NCI-H748 (cell line): ENCODE results near the gene PNPLA3.
A peak's percentile ranks its signal among the peaks of the same experiment; 100 is the strongest.

Experiments
- DNase-seq: peaks from one replicate; lab custom pipeline; 2025; ENCODE audit not compliant: unreplicated experiment; lab: John Stamatoyannopoulos, UW

The PNPLA3 gene

DNA sequence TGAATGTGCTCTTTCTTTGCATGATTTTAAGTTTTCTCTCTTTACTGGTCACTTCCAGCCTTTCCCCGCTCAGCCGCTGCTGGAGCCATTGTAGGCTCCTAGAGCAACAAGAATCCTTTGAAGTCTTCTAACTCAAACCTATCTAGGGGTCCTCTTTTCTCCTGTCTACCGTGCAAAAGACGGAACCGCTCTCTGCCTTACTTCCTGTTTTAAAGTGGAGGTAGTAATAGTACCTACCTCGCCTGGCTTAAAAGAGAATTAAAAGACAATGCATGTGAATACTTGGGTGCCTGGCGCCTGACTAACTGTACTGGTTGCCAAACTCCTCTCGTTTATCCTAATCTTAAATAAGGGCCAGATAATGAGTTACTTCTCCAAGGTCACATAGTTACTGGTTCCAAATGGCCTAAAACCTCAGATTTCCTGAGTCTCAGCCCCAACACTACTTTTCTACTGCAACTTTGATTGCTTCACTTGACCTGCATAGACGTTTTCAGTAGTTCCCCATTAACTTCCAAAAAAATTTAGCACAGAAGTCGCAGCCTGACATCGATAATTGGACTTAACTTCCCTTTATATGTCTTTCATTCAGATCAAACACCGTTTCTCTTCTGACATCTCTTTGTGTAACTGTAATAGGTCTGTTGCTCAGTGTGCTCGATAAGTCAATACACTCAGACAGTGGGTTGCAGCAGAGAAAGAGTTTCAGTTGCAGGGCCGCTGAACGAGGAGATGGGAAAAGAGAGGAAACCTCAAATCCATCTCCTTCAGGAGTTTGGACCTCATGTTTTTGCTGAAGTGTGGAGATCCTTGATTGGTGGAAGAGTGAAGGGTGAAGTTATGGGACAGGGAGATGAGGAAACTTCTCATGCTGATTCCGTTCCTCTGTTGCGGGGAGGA is 32.5 kb downstream of the PNPLA3 start:
- DNase-seq: peak; percentile 23

DNA sequence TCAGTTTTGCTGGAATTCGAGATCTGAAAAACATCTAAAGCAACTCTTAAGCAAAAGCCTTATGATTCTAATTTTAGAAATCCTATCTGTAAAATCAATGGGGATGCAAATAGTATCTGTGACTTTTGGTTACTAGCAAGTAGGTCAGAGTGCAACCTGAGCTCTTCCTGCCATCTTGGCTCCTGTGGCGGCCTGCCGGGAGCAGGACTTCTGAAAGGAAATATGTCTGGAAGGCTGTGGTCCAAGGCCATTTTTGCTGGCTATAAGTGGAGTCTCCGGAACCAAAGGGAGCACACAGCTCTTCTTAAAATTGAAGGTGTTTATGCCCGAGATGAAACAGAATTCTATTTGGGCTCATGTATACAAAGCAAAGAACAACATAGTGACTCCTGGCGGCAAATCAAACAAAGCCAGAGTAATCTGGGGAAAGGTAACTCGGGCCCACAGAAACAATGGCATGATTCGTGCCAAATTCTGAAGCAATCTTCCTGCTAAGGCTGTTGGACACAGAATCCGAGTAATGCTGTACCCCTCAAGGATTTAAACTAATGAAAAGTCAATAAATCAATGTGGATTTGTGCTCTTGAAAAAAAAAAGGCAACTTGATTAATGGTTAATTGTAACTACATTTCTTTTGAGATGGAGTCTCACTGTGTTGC is 33.3 kb downstream of the PNPLA3 start:
- DNase-seq: no peak

DNA sequence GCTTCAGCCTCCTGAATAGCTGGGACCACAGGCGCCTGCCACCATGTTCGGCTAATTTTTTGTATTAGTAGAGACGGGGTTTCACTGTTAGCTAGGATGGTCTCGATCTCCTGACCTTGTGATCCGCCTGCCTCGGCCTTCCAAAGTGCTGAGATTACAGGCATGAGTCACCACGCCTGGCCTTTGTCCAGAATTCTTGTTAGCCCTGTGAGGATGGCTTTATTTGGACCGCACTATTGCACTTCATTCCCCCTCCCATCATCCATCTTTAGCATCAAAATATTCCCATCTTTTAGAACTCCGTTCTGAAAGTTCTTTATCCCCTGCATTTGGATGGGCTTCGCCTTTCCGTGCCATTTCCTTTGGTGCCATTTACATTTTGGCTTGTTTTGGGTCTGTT is 34.3 kb downstream of the PNPLA3 start:
- no peak for DNase-seq

DNA sequence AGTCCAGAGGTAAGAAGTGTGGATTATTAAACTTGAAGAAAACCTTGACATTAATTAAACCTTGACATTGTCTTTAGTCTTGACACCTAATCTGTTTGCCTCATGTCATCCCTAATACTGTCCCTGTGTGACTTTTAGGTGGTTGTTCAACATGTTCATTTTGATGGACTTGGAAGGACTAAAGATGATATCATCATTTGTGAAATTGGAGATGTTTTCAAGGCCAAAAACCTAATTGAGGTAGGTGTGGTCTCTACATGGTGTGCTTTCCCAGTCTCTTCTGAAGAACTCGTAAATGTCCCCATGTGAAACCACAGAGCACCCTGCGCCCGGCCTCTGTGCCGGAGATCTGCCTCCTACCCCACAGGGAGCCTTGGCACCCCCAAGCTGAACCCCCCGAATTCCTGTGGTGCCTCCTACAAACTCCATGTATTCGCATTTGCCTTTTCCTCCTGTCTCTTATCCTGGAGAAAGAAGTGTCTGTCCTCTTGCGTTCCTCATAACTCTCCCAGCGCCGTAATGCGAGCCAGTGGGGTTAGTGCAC is 40.8 kb downstream of the PNPLA3 start:
- DNase-seq: no peak

DNA sequence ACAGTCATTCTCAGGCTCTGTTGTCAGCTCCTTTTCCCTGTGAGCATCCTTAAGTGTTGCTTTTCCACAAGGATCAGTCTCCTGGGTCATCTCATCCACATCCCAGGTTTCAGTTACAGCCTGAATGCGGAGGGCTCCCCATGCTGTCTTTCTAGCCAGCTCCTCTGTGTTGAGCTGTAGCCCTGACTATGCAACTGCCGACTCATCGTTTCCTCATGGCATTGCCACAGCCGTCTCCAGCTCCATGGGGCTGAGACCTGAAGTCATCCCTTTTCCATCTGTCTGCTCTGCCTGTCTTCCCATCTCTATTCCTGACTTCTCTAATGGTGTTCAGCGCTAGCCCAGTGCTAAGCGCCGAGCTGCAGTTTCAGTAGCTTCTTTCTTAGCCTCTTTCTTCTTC is 43.5 kb downstream of the PNPLA3 start:
- no peak for DNase-seq

DNA sequence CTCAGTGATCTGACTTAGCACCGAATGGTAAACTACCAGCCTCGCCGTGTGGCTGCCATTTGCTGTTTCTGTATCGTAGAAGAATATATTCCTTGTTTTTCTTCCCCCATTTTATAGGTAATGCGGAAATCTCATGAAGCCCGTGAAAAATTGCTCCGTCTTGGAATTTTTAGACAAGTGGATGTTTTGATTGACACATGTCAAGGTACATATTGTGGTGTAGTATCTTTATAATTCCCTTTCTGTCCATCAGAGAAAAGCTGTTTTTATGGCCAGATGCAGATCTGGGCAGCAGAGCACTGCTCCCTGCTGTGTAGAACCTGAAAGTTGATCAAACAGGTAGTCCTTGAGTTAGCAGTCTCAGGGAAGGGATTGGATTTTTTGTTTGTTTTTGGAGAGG is 45.0 kb downstream of the PNPLA3 start:
- no peak for DNase-seq

DNA sequence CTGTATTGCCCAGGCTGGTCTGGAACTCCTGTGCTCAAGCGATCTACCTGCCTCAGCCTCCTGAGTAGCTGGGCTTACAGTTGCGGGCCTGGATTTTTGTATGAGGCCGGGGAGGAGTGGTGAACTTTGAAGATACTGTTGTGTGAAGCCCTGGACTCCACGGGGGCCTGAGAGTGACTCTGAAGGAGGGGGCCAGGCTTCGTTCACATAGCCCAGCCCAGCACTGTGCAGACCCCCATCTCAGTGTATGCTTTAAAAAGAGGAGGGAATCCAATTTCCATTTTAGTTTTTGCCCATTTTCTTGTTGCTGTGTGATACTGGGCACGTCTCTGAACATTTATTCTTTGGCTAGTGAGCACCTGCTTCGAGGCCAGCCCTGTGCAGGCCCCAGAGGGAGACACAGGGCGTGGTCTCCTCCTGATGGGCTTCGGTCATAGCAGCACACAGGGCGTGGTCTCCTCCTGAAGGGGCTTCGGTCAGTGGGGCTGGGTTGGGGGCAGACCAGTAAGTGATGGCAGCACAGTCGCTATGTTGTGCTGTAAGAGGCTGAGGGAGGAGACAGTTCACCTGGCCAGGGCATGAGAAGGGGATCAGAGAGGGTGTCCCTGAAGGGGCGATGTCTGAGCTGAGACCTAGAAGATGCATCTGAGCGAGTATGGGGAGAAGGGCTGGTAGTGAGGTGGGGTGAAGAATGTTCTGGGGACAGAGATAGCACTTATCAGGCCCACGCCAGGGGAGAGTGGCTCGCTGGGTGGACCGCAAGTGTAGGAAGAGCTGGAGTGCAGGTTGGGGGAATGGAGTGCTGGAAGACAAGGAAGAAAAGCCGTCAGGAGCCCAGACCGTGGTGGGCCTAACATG is 45.6 kb downstream of the PNPLA3 start:
- no peak for DNase-seq

DNA sequence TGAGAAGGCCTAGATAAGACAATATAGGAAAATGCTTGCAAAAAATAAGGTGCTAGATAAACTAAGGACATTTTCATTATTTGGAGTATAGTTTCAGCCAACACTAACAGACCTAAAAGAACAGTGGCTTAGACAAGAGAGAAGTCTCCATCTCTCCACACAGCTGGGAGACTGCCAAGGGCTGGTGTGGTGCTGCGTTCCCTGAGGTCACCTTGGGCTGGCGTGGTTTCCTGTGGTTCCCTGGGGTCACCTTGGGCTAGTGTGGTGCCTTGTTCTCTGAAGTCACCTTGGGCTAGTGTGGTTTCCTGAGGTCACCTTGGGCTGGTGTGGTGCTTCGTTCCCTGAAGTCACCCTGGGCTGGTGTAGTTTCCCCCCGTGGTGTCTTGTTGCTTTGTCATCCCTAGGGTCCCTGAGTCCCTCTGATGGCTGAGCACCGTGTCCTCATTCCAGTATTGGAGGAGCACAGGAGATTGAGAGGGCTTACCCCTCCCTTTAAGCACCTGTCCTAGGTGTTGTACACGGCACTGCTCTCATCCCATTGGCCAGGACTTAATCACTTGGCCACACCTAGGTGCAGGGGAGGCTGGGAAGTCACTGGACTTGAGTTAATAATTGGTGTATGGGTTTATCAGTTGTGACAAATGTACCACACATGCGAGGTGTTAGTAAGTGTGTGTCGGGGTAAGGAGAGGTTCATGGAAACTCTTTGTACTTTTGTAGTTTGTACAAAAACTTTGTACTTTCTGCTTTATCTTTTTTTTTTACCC is 46.6 kb downstream of the PNPLA3 start:
- DNase-seq: no peak

DNA sequence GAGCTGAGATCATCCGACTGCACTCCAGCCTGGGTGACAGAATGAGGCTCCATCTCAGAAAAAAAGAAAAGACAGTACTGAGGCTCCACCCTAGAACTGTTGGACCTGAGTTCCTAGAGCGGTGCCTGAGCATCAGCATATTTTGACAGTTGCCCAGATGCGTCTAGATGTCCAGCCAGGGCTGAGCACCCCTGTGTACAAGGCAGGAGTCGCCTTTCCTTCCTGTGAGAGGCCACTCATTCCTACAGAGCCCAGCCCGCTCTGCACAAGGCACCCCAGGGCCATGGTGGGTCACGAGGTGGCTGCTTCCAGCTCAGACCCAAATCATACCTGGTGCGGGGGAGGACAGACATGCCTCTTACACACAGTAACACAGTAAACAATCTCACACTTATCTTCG is 47.5 kb downstream of the PNPLA3 start:
- no peak for DNase-seq

DNA sequence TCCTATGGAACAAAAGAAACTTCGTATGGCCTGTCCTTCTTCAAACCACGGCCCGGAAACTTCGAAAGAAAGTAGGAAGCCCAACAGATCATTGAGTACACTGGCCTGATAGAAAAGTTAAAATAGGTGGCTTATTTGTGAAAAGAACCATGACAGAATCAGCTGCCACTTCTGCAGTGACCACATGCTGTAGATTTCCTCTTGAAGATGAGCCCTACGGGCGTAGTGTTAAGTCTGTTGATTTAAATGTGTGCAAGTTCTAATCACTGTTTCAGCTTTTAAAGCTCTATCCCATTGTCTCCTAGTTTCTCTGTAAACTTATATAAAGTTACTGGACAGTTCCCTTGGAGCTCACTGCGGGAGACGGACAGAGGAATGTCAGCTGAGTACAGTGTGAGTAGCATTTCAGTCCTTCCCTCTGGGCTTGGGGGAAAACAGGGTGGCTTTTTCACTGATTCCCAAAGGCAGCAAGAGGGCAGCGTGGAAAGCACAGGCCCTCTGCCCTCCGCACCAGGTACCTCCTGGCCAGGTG is 49.4 kb downstream of the PNPLA3 start:
- no peak for DNase-seq

DNA sequence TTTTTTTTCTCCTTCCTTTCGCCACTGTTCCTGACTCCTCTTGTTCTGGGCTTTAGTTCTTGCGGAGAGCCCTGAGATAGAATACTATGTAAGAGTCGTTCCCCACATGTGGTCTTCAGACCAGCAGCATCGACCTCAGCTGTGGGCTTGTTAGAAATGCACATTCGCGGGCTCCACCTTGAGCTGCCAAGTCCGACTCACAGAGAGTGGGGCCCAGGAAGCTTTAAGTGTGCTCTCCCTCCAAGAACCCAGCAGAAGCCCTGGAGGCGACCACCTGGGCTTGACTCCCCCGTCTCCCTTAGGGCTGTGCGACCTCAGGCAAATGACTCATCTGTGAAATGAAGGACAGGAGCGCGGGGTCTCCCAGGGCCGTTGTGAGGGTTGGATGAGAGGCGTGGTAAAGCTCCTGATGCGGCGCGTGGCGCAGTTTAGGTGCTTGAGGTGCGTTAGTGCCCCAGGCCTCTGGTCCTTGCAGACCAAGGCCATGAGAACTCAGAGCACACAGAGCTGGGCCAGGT is 50.5 kb downstream of the PNPLA3 start:
- no peak for DNase-seq

DNA sequence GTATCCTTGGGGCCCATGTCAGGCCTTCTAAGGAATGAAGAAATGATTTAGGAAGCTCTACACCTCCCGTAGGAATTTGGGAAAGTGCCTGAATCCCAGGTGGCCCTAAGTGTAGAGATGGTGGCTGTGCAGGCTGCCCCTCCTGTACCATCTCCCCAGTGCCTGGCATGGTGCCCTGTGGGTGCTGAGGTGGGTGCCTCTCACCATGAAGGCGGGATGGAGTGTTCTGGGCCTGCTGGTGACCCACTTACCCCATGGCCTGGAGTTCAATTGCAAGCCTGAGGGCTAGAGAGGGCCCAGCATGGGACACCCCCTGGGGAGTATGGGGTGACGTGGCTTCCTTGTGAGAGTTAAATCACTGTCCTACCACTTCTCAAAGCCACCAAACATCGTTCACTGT is 51.4 kb downstream of the PNPLA3 start:
- no peak for DNase-seq

DNA sequence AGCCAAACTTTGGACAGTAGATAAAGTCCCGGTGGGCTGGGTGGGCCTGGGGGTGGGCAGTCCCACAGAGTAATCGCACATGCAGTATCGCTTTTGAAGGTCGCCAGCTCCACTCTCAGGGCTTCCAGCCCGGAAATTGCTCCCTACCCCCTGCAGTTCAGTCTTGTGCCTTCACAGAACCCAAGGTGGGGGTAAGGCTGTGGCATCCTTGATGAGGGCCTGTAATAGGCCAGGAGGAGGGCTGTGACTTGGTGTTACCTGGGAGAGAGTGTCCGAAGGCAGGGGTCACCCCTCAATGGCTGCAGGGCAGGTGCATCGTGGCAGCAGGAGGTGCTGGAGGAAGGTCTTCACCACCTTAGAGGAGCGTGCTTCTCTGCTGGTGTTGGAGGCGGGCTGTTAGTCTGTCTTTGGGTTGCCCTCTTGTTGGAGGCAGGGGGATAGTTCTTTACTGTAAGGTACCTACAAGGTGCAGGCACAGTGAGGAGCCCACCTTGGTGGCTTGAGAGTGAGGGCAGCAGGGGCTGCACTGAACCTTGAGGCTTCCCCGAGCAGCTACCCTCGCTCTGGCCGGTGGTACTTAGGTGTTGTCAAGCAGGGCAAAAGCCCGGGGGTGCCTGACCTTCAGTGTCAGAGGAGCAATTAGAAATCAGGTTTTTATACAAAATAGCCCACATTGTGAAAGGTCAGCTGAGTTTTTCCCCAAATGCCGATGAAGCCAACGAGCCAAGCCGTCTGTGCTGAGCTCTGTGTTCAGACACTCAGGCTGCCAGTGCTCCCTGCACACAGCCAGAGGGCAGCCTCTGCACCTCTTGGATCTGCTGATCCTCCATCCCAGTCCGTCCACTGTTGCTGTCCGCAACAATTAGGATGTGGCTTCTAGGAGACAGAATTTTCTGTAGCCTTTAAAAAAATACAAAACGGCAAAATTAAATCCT is 53.5 kb downstream of the PNPLA3 start:
- DNase-seq: no peak

DNA sequence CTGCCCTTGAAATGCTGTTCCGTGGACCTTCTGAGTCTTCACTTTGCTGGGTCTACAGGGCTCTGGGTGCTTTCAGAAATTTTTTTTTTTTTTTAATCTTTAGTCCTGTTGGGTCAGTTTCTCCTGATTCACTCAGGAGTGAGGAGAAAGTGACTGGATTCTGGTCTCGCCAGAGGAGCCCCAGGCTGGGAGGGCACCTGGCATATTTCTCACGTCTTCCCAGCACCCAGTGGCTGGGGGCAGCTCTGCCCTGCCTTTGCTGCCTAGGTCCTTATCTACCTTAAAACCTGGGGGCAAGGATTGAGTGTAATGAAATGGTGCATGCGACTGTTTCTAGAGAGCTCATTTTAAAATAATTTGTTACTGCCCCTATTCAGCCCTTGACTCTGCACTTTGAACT is 55.0 kb downstream of the PNPLA3 start:
- no peak for DNase-seq

DNA sequence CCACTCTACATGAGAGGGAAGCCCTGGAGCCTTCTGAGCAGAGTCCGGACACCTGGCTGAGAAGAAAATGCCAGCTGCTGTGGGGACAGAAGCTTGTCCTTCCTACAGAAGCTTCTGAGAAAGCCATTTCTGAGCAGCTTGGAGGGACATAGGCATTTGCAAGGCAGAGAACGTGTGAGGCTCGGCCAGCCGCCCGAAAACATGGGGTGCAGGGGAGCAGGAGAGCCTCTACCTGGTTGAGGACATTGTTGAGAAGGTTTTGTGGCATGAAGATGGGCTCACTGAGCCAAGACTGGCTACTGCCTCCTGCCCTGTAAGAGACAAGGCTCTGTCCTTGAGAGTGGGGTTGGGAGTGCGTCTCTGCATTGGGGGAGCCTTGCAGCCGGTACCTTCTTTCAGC is 57.0 kb downstream of the PNPLA3 start:
- DNase-seq: no peak

DNA sequence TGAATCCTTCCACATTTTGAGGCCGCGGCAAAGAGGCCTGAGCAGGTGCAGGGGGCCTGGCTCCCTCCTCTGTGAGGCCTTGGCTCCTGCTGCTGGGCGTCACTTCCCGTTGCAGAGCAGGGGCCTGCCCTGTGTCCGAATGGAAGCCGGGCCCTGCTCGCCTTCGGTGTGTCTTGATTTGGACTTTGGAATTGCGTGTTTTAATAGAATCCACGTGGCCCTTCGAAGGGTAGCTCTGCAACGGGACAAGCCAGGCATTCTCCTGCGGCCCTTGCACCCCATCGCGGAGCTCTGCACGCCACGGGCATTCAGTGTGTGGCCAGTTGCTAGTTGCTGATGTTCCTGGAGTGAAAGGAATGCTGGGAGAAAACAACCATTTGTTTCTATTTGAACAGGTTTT is 57.4 kb downstream of the PNPLA3 start:
- no peak for DNase-seq

DNA sequence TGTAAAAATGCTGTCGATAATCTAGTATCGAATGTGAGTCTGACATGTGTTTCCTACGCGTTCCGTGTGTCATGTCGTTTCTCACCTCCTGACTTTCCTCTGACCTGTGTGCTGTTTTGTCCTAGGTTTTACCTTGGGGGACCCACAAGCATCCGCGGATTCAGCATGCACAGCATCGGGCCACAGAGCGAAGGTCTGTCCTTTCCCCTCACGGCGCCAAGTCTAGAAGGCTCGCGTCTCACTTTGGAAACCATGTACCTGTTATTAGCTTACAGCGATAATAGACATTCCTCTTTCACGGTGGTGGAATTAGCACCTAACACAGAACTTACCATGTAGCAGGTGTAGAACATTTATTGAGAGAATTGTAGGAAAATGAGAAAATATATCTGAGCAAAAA is 60.2 kb downstream of the PNPLA3 start:
- no peak for DNase-seq

DNA sequence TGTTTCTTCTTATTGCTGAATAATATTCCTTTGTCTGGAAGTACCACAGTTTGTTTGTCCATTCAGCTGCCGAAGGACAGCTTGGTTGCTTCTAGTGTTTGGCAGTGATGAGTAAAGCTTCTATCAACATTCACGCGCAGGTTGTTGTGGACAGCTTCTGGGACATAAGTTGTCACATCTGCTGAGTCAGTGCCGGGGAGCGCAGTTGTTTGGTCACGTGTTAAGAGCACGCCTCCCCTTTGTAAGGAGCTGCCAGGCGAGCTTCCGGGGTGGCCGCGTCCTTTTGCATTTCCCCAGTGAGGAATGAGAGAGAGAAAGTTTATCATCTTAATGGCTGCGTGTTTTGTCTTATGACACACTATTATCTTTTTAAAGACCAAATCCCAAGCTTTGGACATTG is 61.9 kb downstream of the PNPLA3 start:
- DNase-seq: no peak
